ENCODE results near the gene OR52B6.
"Not testable (repeated sequence)": the region's sequence is repeated elsewhere in the genome, so short reads cannot be mapped to it uniquely, and the experiment has no call there.

OR52B6 gene

GRCh38 chr11:5593146-5593545 lies 12.5 kb downstream of the OR52B6 start:
- no peak for DNase-seq (ENCODE audit: low read depth in 2 of 2, low spot score in 1 of 2)

GRCh38 chr11:5596607-5597201 lies 16.0 kb downstream of the OR52B6 start, which contains the start of gene TRIM6:
TRIM6 (plus strand) TSS chr11:5596637; CDS start chr11:5596898, 261 bp downstream.
- DNase-seq (ENCODE audit: low read depth in 2 of 2, low spot score in 1 of 2): no peak

- DNase-seq (ENCODE audit: low read depth in 2 of 2, low spot score in 1 of 2): no peak
These were observed 17.3 kb downstream of the OR52B6 start for GRCh38 chr11:5597953-5598352.

- peak in 1 of 2 donors; percentile 30 for DNase-seq (ENCODE audit: low read depth in 2 of 2, low spot score in 1 of 2)
These were observed 19.7 kb downstream of the OR52B6 start for GRCh38 chr11:5600374-5600851.

GRCh38 chr11:5602791-5603190 lies 22.1 kb downstream of the OR52B6 start:
- not testable (repeated sequence) for DNase-seq (ENCODE audit: low read depth in 2 of 2, low spot score in 1 of 2)

GRCh38 chr11:5603326-5603725 lies 22.6 kb downstream of the OR52B6 start:
- no peak for DNase-seq (ENCODE audit: low read depth in 2 of 2, low spot score in 1 of 2)

GRCh38 chr11:5604896-5605295 lies 24.2 kb downstream of the OR52B6 start:
- DNase-seq (ENCODE audit: low read depth in 2 of 2, low spot score in 1 of 2): no peak

GRCh38 chr11:5605849-5606248 lies 25.2 kb downstream of the OR52B6 start:
- DNase-seq (ENCODE audit: low read depth in 2 of 2, low spot score in 1 of 2): no peak

GRCh38 chr11:5608808-5609207 lies 28.1 kb downstream of the OR52B6 start:
- no peak for DNase-seq (ENCODE audit: low read depth in 2 of 2, low spot score in 1 of 2)

GRCh38 chr11:5610446-5610845 lies 29.8 kb downstream of the OR52B6 start:
- no peak for DNase-seq (ENCODE audit: low read depth in 2 of 2, low spot score in 1 of 2)

GRCh38 chr11:5611627-5612026 lies 30.9 kb downstream of the OR52B6 start:
- DNase-seq (ENCODE audit: low read depth in 2 of 2, low spot score in 1 of 2): no peak

GRCh38 chr11:5618807-5619206 lies 38.1 kb downstream of the OR52B6 start:
- no peak for DNase-seq (ENCODE audit: low read depth in 2 of 2, low spot score in 1 of 2)

- DNase-seq (ENCODE audit: low read depth in 2 of 2, low spot score in 1 of 2): no peak
These were observed 40.2 kb downstream of the OR52B6 start for GRCh38 chr11:5620651-5621521.

- no peak for DNase-seq (ENCODE audit: low read depth in 2 of 2, low spot score in 1 of 2)
These were observed 40.9 kb downstream of the OR52B6 start for GRCh38 chr11:5621580-5621979.

GRCh38 chr11:5622802-5623201 lies 42.1 kb downstream of the OR52B6 start:
- DNase-seq (ENCODE audit: low read depth in 2 of 2, low spot score in 1 of 2): no peak

GRCh38 chr11:5624489-5625279 lies 44.0 kb downstream of the OR52B6 start, which contains the start of gene TRIM34:
TRIM34 (plus strand) TSS chr11:5625001; CDS start chr11:5632332, 7,331 bp downstream.
- DNase-seq (ENCODE audit: low read depth in 2 of 2, low spot score in 1 of 2): peak; percentile 15 to 39

GRCh38 chr11:5625281-5625680 lies 44.6 kb downstream of the OR52B6 start:
- DNase-seq (ENCODE audit: low read depth in 2 of 2, low spot score in 1 of 2): no peak

- no peak for DNase-seq (ENCODE audit: low read depth in 2 of 2, low spot score in 1 of 2)
These were observed 45.5 kb downstream of the OR52B6 start for GRCh38 chr11:5626196-5626595.

GRCh38 chr11:5631417-5631816 lies 50.7 kb downstream of the OR52B6 start:
- no peak for DNase-seq (ENCODE audit: low read depth in 2 of 2, low spot score in 1 of 2)
